GM10847 (cell line): ENCODE measurements around the gene PES1.

Experiments used
- POLR2A ChIP-seq: IDR thresholded peaks from 2 replicates; pipeline ENCODE4 v1.6.1; 2011; ENCODE audit not compliant: insufficient read length; ENCODE audit errors: extremely low read depth

The PES1 gene

GRCh38 chr22:30546616-30547015 lies 45.1 kb downstream of the PES1 start, which contains the start of gene SEC14L6:
Gene SEC14L6, minus strand, starts transcription at chr22:30546741. Its CDS starts 59 bp downstream, at chr22:30546682.
- no peak for TF ChIP-seq POLR2A

DNA sequence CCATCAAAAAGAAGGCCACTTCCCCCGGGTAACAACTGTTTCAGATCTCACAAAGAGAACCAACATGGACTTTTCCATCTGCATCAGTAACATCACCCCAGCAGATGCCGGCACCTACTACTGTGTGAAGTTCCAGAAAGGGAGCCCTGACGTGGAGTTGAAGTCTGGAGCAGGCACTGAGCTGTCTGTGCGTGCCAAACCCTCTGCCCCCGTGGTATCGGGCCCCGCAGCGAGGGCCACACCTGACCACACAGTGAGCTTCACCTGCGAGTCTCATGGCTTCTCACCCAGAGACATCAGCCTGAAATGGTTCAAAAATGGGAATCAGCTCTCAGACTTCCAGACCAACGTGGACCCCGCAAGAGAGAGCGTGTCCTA lies 48.9 kb downstream of the PES1 start:
- TF ChIP-seq POLR2A: no peak

DNA sequence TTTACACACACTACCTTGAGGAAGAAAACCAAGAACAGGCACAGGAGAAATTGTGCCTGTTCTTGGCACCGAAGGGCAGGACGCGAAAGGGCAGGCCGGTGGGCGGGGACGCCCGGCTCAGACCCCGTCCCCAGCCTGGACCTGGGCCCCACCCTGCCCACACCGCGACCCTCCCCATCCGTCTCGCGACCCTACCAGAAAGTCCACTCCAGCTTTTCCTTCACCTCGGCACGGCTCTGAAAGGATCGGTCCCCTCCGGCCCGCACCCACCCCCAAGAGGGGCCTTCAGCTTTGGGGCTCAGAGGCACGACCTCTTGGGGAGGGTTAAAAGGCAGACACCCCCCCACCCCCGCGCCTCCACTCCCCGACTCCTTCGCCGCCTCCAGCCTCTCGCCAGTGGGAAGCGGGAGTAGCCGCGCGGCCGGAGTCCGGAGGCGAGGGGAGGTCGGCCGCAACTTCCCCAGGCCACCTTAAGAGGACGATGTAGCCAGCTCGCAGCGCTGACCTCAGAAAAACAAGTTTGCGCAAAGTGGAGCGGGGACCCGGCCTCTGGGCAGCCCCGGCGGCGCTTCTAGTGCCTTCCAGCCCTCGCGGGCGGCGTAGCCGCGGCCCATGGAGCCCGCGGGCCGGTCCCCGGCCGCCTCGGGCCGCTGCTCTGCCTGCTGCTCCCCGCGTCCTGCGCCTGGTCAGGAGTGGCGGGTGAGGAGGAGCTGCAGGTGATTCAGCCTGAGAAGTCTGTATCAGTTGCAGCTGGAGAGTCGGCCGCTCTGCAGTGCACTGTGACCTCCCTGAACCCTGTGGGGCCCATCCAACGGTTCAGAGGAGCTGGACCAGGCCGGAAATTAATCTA lies 49.5 kb downstream of the PES1 start:
- TF ChIP-seq POLR2A: no peak

- TF ChIP-seq POLR2A: no peak
Measured at GRCh38 chr22:30539368-30539767, 52.3 kb downstream of the PES1 start.

DNA sequence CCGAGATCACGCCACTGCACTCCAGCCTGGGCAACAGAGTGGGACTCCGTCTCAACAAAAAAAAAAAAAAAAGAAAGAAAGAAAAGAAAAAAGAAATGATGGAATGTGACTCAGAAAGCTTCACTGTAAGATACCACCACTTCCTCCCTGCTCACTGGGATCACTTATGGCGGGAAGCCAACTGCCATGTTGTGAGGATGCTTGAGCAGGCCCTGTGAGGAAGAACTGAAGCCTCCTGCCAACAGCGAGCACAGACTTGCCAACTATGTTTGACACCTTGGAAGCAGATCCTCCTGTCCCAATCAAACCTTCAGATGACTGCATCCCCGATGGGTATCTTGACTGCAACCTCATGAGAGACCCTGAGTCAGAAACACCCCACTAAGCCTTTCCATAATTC lies 53.4 kb downstream of the PES1 start:
- TF ChIP-seq POLR2A: no peak

GRCh38 chr22:30537083-30537731 lies 54.5 kb downstream of the PES1 start:
- TF ChIP-seq POLR2A: no peak

- TF ChIP-seq POLR2A: no peak
Measured at GRCh38 chr22:30535182-30535581, 56.5 kb downstream of the PES1 start.

DNA sequence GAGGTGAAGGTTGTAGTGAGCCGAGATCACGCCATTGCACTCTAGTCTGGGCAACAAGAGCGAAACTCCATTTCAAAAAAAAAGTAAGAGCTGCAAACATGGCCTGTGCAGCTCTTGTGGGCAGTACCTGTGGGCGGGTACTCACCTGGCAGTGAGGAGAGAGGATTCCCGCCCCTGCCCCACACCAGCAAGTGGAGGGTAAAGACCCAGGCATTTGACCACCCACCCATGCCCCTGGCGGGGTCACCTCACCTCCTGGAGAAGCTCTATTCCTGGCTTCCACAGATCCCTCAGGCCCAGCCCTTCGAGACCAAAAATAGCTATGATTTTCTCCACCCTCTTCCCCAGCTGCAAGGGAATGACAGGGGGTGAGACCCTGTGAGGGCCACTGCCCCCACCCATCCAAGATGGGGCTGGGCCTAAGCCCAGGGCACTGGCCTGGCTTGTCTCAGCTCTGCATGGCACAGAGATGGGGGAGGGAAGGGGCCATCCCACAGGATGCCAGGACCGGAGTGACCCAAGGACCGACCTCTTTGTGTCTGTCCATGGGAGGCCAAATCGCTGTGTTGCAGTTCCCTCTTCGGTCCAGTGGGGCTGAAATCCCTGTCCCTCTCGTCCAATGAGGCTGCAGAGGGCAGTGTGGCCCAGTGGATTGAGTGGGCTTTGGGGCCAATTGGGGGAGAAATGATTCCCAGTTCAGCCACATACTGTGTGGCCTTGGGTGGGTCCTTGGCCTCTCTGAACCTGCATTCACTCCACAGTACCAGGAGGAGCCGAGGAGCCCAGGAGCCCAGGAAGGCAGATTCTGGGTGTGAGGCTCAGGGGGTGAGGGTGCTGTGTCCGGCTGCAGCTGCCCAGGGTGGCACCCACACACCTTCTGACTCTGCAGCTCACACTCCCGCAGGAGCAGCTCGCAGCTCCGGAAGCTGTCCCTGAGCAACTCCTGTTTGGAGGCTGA lies 59.8 kb downstream of the PES1 start:
- TF ChIP-seq POLR2A: no peak

DNA sequence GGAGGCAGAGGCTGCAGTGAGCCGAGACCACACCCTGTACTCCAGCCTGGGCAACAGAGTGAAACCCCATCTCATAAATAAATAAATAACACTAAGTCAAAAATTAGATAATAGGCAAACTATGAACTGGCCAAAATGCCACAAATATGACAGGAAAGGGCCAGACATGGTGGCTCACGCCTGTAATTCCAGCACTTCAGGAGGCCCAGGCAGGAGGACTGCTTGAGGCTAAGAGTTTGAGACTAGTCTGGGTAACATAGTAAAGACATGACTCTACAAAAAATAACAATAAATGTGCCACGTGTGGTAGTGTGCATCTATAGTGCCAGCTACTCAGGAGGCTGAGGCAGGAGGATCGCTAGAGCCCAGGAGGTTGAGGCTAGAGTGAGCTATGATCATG lies 65.1 kb downstream of the PES1 start:
- no peak for TF ChIP-seq POLR2A
